K562 (cell line): ENCODE measurements around the gene MLX. TPM values are rescaled to one million over a fixed set of nuclear protein-coding genes. Genes with fewer than 3 reads are reported as not detected.

Experiments used
- DNMT1 ChIP-seq: fragments of 450-650 bp; IDR thresholded peaks from 2 replicates; pipeline ENCODE4 v1.6.1; 2016; ENCODE audit warnings: antibody characterized with exemption, mild to moderate bottlenecking
- DPF2 ChIP-seq: fragments of 450-650 bp; IDR thresholded peaks from 2 replicates; pipeline ENCODE4 v1.6.1; 2016
- ERF ChIP-seq: fragments of 450-650 bp; formaldehyde crosslinking; IDR thresholded peaks from 2 replicates; pipeline ENCODE4 v1.4.0; 2020; ENCODE audit warnings: mild to moderate bottlenecking, mixed read lengths
- FOXJ3 ChIP-seq: sonication (generic); formaldehyde crosslinking; IDR thresholded peaks from 2 replicates; pipeline ENCODE4 v1.4.0; 2020; ENCODE audit warnings: mild to moderate bottlenecking, missing genetic modification reagents
- NR1H2 ChIP-seq: sonication (generic); formaldehyde crosslinking; IDR thresholded peaks from 2 replicates; pipeline ENCODE4 v1.4.0; 2020; ENCODE audit warnings: mild to moderate bottlenecking, missing genetic modification reagents
- PTBP1 ChIP-seq: fragments of 200-400 bp; formaldehyde crosslinking; IDR thresholded peaks from 2 replicates; pipeline ENCODE4 v1.6.1; 2017; ENCODE audit warnings: low read depth, low read length
- SRSF7 ChIP-seq: fragments of 200-400 bp; formaldehyde crosslinking; optimal IDR thresholded peaks from 2 replicates; pipeline ENCODE3; 2017; ENCODE audit warnings: mild to moderate bottlenecking, low read depth, low read length
- ZNF174 ChIP-seq: fragments of 250-450 bp; sonication (Bioruptor Pico); IDR thresholded peaks from 2 replicates; pipeline ENCODE4 v1.4.0; 2020; ENCODE audit warnings: mild to moderate bottlenecking
- ZNF75A ChIP-seq: fragments of 450-650 bp; formaldehyde crosslinking; IDR thresholded peaks from 2 replicates; pipeline ENCODE4 v1.4.0; 2020; ENCODE audit warnings: mild to moderate bottlenecking
- polyA plus RNA-seq, 8 experiments: library from polyadenylated mRNA; depleted of rRNA in 4 of 8; stranded (reverse) in 5 of 8; unstranded in 3 of 8; fragments of >200 nt; fragmentation: Nextera tagmentation in 2 of 8; fragmentation: Illumina TruSeq in 1 of 8; extraction: Ambion mirVana in 2 of 8; extraction: Trizol in 1 of 8; gene quantifications; 2 replicates each; pipeline versions ENCODE4 v1.2.1 to v1.2.3, GENCODE V29; 2011 to 2014; ENCODE audit warnings: inconsistent platforms in 1 of 8, missing spikeins in 1 of 8
- total RNA-seq, 7 experiments: library from RNA; depleted of rRNA in 6 of 7; stranded (reverse); fragments of >200 nt in 6 of 7; fragmentation: Illumina TruSeq in 2 of 7; extraction: Trizol in 2 of 7; gene quantifications; 2 replicates each; pipeline versions ENCODE4 v1.2.1 to v1.2.3, GENCODE V29; 2011 to 2021; ENCODE audit warnings: low replicate concordance in 1 of 7
- TF ChIP-seq, protein P1 (sequence below): fragments of 250-450 bp; sonication (Bioruptor Pico); IDR thresholded peaks from 2 replicates; pipeline ENCODE4 v1.8.0; 2021; ENCODE audit warnings: mild to moderate bottlenecking, moderate library complexity
- TF ChIP-seq, protein P2 (sequence below): fragments of 450-650 bp; IDR thresholded peaks from 2 replicates; pipeline ENCODE4 v1.6.1; 2014; ENCODE audit warnings: low read depth, mild to moderate bottlenecking, moderate library complexity, borderline replicate concordance
- TF ChIP-seq, protein P3 (sequence below), 2 experiments: fragments of 450-650 bp in 1 of 2; sonication (generic) in 1 of 2; formaldehyde crosslinking in 1 of 2; IDR thresholded peaks; 2 replicates each; pipeline versions ENCODE4 v1.7.1 to v1.9.0; 2016 to 2022; ENCODE audit warnings: inconsistent platforms in 1 of 2, mild to moderate bottlenecking in 1 of 2, missing genetic modification reagents in 1 of 2
- TF ChIP-seq, protein P4 (sequence below): sonication (generic); formaldehyde crosslinking; IDR thresholded peaks from 2 replicates; pipeline ENCODE4 v1.8.1; 2023; ENCODE audit warnings: mild to moderate bottlenecking, missing genetic modification reagents

The MLX gene
- total and polyA plus RNA-seq, 9 of the 15 experiments (the other 6 are each of a cell fraction or from before 2014, with no cell fraction given), result 42.9 to 100 (median 58.9) TPM

DNA sequence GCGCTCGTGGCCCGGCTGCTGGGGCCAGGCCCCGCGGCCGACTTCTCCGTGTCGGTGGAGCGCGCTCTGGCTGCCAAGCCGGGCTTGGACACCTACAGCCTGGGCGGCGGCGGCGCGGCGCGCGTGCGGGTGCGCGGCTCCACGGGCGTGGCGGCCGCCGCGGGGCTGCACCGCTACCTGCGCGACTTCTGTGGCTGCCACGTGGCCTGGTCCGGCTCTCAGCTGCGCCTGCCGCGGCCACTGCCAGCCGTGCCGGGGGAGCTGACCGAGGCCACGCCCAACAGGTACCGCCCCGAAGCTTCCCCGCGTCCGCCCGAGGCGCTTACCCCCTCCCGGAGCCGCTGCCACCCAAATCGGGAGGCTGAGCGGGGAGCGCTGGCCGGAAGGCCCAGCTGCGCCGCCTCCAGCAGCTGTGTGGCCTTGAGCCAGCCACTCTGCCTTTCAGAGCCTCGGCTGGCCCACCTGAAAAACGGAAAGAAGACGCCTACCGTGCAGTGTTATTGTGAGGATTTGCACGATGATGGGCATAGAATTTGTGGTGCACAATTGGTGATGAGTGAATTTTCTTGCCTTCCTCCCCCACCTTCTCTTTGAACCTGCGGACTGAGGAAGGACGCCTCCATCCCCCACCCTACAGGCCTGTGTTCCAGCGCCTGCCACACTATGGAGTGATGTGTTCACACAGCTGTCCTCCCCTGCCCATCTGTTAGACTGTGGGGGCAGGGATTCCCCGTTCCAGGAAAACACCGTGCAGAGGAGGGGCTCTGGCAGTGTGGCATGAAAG is 30.3 kb upstream of the MLX start (continued):
- TF ChIP-seq ZNF174 (no peak), SRSF7 (no peak), NR1H2 (no peak), FOXJ3 (CRISPR knock-in tag) (no peak), DPF2 (peak; percentile 46; the same call in 1 of the 2 replicates), DNMT1 (no peak), ERF (CRISPR knock-in tag) (no peak), ZNF75A (CRISPR knock-in tag) (no peak), PTBP1 (0 out of 2 replicates have a peak, but pooled peaks have one; percentile 15)
- TF ChIP-seq, protein P1, sequence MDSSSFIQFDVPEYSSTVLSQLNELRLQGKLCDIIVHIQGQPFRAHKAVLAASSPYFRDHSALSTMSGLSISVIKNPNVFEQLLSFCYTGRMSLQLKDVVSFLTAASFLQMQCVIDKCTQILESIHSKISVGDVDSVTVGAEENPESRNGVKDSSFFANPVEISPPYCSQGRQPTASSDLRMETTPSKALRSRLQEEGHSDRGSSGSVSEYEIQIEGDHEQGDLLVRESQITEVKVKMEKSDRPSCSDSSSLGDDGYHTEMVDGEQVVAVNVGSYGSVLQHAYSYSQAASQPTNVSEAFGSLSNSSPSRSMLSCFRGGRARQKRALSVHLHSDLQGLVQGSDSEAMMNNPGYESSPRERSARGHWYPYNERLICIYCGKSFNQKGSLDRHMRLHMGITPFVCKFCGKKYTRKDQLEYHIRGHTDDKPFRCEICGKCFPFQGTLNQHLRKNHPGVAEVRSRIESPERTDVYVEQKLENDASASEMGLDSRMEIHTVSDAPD (CRISPR knock-in tag), result no peak
- TF ChIP-seq, protein P2, sequence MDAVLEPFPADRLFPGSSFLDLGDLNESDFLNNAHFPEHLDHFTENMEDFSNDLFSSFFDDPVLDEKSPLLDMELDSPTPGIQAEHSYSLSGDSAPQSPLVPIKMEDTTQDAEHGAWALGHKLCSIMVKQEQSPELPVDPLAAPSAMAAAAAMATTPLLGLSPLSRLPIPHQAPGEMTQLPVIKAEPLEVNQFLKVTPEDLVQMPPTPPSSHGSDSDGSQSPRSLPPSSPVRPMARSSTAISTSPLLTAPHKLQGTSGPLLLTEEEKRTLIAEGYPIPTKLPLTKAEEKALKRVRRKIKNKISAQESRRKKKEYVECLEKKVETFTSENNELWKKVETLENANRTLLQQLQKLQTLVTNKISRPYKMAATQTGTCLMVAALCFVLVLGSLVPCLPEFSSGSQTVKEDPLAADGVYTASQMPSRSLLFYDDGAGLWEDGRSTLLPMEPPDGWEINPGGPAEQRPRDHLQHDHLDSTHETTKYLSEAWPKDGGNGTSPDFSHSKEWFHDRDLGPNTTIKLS, result peak; percentile 94
- TF ChIP-seq, protein P3, sequence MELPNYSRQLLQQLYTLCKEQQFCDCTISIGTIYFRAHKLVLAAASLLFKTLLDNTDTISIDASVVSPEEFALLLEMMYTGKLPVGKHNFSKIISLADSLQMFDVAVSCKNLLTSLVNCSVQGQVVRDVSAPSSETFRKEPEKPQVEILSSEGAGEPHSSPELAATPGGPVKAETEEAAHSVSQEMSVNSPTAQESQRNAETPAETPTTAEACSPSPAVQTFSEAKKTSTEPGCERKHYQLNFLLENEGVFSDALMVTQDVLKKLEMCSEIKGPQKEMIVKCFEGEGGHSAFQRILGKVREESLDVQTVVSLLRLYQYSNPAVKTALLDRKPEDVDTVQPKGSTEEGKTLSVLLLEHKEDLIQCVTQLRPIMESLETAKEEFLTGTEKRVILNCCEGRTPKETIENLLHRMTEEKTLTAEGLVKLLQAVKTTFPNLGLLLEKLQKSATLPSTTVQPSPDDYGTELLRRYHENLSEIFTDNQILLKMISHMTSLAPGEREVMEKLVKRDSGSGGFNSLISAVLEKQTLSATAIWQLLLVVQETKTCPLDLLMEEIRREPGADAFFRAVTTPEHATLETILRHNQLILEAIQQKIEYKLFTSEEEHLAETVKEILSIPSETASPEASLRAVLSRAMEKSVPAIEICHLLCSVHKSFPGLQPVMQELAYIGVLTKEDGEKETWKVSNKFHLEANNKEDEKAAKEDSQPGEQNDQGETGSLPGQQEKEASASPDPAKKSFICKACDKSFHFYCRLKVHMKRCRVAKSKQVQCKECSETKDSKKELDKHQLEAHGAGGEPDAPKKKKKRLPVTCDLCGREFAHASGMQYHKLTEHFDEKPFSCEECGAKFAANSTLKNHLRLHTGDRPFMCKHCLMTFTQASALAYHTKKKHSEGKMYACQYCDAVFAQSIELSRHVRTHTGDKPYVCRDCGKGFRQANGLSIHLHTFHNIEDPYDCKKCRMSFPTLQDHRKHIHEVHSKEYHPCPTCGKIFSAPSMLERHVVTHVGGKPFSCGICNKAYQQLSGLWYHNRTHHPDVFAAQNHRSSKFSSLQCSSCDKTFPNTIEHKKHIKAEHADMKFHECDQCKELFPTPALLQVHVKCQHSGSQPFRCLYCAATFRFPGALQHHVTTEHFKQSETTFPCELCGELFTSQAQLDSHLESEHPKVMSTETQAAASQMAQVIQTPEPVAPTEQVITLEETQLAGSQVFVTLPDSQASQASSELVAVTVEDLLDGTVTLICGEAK (IDR thresholded peaks at IDR 0.05), result peak; percentile 71; the same call in 1 of the 2 replicates
- TF ChIP-seq, protein P3 (CRISPR knock-in tag; IDR thresholded peaks at IDR 0.05), result no peak
- TF ChIP-seq, protein P4, sequence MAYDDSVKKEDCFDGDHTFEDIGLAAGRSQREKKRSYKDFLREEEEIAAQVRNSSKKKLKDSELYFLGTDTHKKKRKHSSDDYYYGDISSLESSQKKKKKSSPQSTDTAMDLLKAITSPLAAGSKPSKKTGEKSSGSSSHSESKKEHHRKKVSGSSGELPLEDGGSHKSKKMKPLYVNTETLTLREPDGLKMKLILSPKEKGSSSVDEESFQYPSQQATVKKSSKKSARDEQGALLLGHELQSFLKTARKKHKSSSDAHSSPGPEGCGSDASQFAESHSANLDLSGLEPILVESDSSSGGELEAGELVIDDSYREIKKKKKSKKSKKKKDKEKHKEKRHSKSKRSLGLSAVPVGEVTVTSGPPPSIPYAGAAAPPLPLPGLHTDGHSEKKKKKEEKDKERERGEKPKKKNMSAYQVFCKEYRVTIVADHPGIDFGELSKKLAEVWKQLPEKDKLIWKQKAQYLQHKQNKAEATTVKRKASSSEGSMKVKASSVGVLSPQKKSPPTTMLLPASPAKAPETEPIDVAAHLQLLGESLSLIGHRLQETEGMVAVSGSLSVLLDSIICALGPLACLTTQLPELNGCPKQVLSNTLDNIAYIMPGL (CRISPR knock-in tag), result no peak
